ENCODE results near the gene FTH1. TPM values are rescaled to one million over a fixed set of nuclear protein-coding genes. Genes with fewer than 3 reads are reported as not detected.
"Not testable (repeated sequence)": the region's sequence is repeated elsewhere in the genome, so short reads cannot be mapped to it uniquely, and the experiment has no call there.

FTH1 gene
- total RNA-seq (2014; rRNA removed; shearing (Covaris generic)): 645 and 948 TPM in 2 replicates

DNA sequence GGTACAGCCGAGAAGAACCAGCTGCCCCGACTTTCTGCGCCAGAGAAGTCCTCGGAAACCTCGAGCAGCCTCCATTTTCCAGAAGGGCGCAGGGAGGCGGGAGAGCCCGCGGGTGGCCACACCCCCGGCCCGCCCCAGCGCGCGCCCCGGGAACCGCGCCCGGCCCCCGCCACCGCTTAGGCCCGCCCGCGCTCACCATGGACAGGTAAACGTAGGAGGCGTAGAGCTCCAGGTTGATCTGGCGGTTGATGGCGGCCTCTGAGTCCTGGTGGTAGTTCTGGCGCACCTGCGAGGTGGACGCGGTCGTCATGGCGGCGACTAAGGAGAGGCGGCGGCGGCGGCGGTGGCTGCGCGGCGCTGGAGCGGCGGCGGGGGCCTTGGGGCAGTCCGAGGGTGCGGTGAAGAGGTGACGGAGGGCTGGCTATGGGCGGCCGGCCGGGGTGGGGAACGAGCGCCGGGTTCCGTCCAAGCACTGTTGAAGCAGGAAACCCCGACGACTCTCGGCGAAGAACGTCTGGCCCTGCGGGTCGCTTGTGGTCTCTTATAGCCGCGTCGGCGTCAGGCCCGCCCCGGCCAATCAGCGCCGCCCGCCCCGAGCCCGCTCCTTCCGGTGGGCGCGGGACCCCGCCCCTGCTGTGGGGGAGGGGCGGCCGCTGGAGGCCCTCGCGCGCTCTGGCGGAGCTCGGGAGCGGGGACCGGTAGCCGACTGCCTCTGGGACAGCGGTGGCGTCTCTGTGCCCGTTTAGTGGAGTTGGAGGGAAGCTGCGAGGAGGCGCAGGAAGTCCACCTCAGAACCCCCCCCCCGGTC, at the start of gene FTH1:
FTH1 (minus strand) TSS at position 519 of the 808 bp plus-strand sequence; CDS start at position 310, 209 bp downstream.
- DNase-seq (ENCODE audit: low read depth): peak; percentile 86

DNA sequence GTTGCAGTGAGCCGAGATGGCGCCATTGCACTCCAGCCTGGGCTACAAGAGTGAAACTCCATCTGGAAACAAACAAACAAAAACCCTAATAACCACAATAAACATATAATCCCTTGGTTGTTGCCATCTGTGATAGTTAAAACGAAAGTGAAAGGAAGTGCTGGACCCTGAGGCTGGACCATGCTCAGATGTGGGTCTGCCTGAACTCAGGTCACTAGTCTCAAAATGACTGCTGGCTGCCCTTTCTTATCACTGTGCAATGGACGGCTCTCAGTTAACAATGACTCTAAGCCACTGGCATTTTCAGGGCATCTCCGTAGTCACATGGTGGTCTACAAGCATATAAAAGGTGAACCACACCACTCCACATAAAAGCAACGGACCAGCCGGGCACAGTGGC, 48.2 kb upstream of the FTH1 start:
- peak; percentile 28 for DNase-seq (ENCODE audit: low read depth)

DNA sequence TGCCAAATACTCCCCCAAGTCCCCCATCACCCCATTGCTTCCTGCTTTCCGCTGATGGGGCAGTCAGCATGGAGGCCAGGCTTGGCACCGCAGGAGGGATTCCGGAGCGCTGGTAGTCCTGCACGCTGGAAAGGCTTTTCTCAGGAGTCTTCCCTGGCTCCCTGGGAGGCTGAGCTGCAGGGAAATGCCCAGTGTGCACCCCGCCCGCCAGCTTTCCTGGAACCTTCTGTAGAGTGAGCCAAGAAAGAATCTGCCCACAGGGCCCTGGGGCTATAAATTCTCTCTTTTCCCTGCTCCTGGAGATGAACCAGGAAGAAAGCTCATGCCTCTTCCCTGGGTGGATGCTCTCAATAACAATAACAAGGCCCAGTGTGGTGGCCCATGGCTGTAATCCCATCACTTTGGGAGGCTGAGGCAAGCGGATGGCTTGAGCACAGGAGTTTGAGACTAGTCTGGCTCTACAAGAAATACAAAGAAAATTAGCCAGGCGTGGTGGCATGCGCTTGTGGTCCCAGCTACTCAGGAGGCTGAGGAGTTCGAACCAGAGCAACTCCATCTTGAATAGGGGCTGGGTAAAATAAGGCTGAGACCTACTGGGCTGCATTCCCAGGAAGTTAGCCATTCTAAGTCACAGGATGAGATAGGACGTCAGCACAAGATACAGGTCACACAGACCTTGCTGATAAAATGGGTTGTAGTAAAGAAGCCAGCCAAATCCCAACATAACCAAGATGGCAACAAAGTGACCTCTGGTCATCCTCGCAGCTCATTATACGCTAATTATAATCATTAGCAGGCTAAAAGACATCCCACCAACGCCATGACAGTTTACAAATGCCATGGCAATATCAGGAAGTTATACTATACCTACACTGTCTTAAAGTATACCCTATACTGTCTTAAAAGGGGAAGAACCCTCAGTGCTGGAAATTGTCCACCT, 46.4 kb upstream of the FTH1 start:
- peak; percentile 96 for DNase-seq (ENCODE audit: low read depth)

DNA sequence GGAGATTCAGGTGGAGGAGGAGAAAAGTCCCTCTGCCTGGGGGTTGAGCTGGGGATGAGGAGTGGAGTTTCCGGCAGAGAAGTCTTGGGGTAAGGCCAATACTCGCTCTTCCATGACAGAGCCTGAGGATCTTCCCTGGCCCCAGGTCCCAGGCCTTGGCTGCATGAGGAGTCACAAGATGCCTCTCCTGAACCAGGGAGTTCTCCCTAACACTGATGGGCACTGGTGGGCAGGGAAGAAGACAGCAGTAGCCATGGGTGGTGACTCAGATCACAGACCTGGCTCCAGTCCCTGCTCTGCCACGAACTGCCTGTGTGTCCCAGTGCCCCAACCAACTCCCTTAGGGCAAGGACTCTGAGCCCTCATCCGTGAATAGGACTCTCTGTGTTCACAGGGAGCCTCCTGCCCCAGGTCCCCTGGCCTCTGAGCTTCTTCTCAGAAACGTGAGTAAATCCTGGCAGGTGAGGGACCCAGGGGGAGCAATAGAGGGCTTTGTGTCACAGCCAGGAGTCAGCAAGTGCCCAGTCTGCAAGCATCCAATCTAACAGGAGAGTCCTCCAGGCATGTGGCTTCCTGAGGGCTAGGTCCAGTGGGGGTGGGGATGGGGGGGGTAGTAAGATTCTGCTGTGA, 45.5 kb upstream of the FTH1 start:
- peak; percentile 95 for DNase-seq (ENCODE audit: low read depth)

DNA sequence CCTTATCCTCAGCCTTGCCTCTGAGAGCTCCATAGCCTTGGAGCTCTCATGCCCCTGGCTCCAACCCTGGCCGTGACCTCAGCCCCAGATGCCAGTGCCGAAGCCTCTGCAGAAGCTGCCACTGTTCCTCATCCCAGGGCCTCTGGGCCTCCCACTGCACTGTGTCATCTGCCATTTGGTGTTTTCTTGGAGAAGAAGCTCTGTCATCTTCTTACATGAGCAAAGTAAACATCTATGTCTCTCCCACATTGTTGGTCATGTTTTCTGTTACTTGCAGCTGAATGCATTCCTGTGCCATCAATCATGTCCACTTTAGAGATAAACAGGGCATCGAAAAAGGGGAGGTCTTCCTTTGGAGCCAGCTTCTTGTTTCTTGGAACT, 45.0 kb upstream of the FTH1 start:
- DNase-seq (ENCODE audit: low read depth): peak; percentile 93

DNA sequence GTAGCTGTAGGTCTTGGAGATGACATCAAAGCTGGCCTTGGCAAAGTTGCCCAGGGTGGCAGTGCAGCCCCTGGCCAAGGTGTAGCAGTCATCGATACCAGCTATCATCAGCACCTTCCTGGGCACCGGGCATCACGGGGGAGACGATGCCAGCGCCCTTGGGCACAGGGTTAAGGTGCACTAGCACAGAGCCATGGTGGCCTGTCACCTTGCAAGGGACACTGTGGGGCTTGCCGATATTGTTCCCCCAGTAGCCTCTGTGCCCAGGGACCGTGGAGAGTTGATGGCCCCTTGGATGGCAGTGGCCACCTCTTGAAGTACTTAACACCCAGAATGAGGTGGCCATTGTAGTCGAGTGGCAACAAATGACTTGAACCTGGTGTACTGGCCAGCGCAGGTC, 44.4 kb upstream of the FTH1 start:
- DNase-seq (ENCODE audit: low read depth): no peak

DNA sequence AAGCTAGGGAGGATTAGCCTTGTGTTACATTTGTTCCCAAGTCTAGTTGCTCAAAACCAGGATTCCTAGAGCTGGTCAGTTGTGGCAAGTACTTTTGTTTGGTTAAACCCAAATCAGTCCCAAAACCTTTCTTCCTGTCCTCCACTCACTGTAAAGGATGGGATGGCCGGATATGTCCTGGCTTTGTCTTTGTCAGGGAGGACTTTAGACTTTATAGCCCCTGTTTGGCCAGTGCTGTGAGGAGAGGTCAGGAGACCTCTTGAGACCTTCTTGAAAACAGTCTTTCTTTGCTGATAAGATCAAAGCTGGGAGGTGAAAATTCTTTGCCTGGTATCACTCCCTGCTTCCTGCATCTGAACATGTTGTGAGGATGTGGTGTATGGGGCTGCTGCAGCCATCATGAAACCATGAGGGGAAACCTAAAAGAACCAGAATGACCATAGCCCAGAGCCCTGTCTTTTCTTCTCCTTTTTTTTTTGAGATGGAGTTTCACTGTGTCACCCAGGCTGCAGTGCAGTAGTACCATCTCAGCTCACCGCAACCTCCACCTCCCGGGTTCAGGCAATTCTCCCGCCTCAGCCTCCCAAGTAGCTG, 43.6 kb upstream of the FTH1 start:
- DNase-seq (ENCODE audit: low read depth): no peak

DNA sequence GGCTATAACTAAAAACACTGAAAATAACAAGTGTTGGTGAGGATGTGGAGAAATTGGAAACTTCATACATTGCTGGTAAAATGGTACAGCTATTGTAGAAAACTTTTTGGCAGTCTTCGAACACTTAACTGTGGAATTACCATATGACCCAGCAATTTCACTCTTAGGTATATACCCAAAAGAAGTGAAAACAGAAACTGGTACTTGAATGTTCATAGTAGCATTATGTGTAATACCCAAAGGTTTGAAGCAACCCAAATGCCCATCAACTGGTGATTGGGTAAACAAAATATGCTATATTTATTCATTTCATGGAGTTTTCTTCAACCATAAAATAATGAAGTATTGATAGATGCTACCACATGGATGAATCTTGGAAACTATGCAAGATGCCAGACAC, 40.8 kb upstream of the FTH1 start:
- no peak for DNase-seq (ENCODE audit: low read depth)

DNA sequence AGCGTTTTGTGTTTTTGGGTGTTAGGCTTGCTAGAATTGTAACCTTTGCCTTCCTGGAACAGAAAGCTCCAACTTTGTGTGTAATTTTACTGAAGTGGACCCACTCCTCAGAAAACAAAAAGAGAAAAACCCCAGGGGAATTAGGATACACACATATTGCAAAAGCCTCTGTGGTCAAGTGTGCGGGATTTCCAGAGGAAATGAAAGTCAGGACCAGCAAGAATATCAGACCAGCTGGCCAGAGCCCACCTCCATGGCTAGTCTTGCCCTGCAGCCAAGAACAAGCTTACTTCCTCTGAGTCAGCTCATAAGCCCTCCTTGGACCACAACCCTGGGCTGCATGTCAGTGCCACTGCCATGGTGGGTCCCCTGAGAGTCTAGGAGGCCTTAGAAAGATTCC, 37.0 kb upstream of the FTH1 start:
- DNase-seq (ENCODE audit: low read depth): peak; percentile 75

DNA sequence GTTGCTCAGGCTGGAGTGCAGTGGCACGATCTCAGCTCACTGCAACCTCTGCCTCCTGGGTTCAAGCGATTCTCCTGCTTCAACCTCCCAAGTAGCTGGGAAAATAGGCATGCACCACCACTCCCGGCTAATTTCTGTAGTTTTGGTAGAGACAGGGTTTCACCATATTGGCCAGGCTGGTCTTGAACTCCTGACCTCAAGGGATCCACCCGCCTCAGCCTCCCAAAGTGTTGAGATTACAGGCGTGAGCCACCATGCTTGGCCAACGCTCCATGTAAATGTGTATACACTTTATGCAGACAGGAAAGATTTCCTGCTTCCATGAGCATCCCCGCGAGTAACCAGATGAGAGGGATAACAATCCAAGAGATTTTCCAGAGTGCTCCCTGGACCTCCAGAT, 34.8 kb upstream of the FTH1 start:
- not testable (repeated sequence) for DNase-seq (ENCODE audit: low read depth)

DNA sequence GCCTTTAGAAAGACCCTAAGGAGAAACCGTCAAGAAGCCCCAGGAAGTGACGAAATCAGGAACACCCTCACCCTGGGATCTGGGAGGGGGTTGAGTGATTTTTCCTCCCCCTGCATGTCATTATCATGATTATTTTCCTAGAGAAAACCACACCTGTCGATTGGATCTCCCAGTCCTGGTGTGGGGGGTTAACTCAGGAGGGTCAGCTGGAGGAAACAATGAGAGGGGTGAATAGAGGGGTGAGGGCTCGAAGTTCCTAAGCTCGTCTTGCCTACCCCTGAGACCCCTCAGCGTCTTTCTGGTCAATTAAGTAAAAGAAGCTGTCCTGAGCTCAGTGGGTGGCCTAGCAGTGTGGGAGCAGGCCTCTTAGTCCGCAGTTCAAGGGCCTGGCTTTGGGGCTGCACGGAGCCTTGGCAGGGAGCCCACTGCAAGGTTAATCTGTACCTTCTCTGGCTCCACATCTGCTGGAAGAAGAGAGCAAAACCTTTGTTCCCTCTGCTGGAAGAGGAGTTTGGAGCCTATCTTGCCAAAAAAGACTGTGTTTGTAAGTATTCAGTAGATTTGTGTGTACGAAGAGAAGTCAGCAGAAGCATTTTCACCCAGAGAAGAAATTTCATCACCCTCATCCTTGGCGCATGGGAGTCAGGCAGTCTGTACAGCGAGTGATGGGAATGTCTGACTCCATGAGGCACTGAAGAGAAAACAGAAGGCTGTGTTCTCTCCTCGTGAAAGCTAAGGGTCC, 34.2 kb upstream of the FTH1 start:
- DNase-seq (ENCODE audit: low read depth): no peak

DNA sequence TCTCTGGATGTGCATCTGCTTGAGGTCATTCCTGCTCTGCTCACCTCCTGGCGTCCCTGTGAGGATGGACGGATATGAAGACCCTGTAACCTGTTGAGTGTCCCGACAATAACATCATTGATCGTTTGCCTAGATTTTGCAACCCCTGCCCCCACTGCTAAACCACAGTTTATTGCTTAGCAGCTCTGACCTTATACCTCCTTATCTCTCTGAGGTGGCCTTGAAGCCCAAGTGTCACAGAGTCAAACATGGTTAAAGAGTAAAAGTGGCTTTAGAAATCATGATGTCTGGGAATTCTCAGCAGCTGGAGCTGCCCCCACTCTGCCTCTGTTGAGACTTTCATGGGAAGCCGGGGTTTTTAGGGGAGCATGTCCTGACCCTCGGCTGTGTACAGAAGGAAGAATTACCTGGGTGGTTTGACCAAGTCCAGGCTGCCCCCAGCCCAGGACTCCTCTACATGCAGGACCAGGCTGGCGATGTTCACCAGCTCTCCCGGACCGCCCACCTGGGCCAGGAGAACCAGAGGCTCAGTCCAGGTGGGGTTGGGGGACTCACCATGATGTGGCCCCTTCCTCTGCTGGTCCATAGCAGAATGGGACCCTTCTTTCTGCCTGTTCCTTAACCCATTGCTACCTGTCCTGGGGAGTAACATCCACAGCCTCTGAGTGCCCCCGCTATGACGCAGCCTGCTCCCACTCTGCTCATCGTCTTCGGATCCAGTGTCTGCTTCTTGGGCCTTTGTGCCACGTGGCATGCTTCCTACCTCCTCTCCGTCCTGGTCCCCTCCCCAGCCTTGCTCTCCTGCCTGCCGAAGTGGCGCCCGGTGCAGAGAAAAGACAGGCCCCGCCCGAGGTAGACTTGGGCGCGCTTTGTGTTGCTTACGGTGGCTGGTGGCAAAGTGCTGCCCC, 33.4 kb upstream of the FTH1 start:
- no peak for DNase-seq (ENCODE audit: low read depth)

DNA sequence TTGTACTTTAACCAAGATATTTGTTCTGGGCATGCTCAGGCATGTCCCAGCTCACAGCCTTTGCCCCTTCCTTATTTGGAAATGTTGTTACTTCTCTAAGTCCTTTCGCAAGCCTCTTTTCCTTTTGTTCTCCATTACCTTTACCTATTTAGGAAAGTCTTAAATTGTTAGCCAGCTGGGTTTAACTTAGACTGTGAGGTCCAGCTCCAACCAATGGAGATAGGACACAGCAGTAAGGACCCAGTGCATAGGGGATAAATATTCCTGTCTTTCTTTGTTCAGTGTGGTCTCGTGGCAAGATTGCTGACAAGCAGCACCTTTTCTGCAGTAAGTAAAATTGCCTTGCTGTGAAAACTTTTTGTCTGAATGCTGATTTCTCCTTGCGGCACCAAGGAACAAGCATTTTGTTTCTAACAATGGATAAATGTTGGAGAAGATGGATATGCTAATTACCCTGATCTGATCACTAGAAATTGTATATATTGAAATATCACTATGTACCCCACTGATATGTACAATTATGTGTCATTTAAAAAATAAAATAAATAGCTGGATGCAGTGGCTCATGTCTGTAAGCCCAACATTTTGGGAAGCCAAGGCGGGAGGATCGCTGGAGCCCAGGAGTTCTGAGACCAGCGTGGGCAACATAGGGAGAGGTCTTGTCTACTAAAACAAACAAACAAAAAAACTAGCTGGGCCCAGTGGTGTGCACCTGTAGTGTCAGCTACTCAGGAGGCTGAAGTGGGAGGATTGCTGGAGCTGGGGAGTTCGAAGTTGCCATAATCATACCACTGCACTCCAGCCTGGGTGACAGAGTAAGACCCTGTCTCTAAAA, 31.9 kb upstream of the FTH1 start:
- no peak for DNase-seq (ENCODE audit: low read depth)

DNA sequence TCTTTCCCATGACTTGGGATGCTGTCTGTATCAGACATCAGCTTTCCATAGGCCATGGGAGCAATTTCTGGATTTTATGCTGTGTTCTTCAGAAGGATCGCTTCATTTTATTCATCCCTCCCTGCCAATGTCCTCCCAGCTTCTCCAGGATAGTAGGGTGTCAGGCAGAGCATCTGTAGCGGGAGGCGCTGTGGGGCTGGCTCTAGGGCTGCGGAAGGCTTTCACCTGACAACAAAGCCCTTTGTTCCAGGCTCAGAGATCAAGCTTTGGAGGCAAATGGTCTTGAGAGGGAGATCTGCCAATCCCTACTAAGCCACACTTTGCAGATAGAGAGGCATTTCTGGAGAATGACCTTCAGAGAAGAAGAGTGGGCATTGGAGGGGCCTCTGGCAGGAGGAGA, 29.5 kb upstream of the FTH1 start:
- DNase-seq (ENCODE audit: low read depth): no peak

DNA sequence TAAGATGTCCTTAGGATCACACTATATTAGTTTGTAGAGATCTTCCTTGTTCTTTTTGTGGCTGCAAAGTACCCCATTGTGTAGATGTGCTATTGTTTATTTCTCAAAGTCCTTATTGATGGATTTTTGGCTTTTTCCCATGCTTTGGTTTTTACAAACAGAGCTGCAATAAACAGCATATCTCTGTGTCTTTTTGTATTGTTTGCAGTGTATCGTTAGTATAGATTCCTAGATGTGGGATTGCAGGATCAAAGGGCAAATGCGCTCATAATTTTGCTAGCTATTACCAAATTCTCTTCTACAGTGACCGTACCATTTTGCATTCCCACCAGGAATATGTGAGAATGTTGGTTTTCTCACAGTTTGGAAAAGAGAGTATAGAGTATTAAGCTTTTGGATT, 27.5 kb upstream of the FTH1 start:
- no peak for DNase-seq (ENCODE audit: low read depth)

DNA sequence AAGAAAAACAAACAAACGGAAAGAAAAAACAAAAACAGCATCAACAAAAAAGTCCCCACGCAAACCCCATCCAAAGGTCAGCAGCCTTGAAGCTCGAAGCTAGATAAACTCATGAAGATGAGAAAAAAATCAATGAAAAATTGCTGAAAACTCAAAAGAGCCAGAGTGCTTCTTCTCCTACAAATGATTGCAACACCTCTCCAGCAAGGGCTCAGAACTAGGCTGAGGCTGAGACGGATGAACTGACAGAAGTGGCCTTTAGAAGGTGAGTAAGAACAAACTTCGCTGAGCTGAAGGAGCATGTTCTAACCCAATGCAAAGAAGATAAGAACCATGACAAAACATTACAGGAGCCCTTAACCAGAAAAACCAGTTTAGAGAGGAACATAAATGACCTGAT, 18.4 kb upstream of the FTH1 start:
- no peak for DNase-seq (ENCODE audit: low read depth)

DNA sequence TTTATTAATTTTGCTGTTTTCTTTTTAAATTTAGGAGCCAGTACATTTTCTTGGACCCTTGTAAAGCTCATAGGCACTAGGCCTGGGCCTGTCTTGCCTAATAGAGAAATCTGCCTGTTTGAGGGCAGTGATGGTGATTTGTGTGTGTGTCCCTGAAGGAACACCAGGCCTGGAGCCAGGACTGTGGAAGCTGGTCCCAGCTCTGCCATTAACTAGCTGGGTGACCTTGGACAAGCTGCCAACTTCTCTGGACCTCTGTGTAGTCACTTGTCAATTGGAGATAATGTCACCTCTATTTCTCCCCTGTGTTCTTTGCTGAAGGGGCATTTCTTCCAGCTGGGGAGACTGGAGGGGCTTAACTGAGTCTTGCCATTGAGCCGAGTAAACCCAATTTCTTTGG, 16.0 kb upstream of the FTH1 start:
- no peak for DNase-seq (ENCODE audit: low read depth)

DNA sequence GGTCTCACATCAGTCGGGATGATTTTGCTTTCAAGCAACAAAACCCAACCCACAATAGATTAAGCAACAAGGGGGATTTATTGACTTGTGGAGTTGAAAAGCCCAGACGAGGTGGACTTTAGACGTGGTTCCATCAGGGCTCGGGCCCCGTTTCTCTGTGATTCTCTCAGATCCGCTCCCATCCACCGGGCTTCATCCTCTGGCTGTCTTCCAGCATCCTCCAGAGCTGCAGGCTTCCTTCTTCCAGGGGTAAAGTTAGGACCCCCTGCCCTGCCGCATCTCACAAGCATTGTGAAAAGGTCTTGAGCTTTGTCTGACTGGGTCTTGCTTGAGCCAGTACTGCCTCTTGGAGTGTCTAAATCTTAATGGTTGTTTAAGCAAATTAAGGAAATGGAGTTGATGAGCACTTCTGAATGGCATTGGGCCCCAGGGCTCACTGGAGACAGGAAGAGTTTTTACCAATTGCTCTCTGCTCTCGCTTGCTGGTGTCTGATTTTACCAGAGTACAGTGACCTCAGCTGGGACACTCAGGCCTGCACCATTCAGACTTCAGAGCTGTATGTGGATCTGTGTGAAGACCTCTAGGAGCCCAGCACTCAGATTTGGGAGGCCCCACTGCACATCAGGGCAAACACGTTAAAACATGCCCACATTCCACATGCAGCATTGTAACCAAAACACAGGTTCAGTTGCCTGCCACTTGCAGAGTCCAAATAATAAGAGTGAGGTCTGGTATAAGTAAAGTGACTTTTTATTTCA, 13.5 kb upstream of the FTH1 start:
- DNase-seq (ENCODE audit: low read depth): peak; percentile 31

Data from M059J (cell line).